Loucy (cell line): ENCODE data around the gene CNNM1.

Experiments used
- H2AFZ ChIP-seq: fragments of 200-600 bp; sonication (generic); 2 replicates; pipeline ENCODE4 v1.6.0; 2016; ENCODE audit warnings: antibody characterized with exemption, mild to moderate bottlenecking, low read length, moderate library complexity
- H3F3A ChIP-seq: fragments of 200-600 bp; 2 replicates; pipeline ENCODE4 v1.6.0; 2016; ENCODE audit warnings: antibody characterized with exemption, low read depth, mild to moderate bottlenecking
- H3K27me3 ChIP-seq: fragments of 200-600 bp; sonication (generic); 2 replicates; pipeline ENCODE4 v1.6.1; 2014; ENCODE audit warnings: low read length, mild to moderate bottlenecking; ENCODE audit not compliant: insufficient read depth, poor library complexity, severe bottlenecking
- H3K36me3 ChIP-seq: fragments of 200-600 bp; sonication (generic); 2 replicates; pipeline ENCODE4 v1.6.1; 2016; ENCODE audit warnings: low read length; ENCODE audit not compliant: insufficient read depth
- H3K4me1 ChIP-seq: fragments of 200-600 bp; sonication (generic); 2 replicates; pipeline ENCODE4 v1.5.1; 2014; ENCODE audit warnings: low read length, mild to moderate bottlenecking; ENCODE audit not compliant: insufficient read depth, poor library complexity, severe bottlenecking
- H3K4me2 ChIP-seq: fragments of 200-600 bp; sonication (generic); 2 replicates; pipeline ENCODE4 v1.6.0; 2014; ENCODE audit warnings: antibody characterized with exemption, low read length, low read depth, mild to moderate bottlenecking; ENCODE audit not compliant: poor library complexity, severe bottlenecking
- H3K4me3 ChIP-seq: fragments of 200-600 bp; sonication (generic); 2 replicates; pipeline ENCODE4 v1.5.1; 2014; ENCODE audit warnings: low read length, mild to moderate bottlenecking, mixed read lengths; ENCODE audit not compliant: poor library complexity, severe bottlenecking
- H3K79me2 ChIP-seq: fragments of 200-600 bp; sonication (generic); 2 replicates; pipeline ENCODE4 v1.6.1; 2014; ENCODE audit warnings: low read length; ENCODE audit not compliant: insufficient read depth
- H3K9ac ChIP-seq: fragments of 200-600 bp; sonication (generic); 2 replicates; pipeline ENCODE4 v1.6.0; 2014; ENCODE audit warnings: mild to moderate bottlenecking, low read depth, low read length, moderate library complexity; ENCODE audit not compliant: poor library complexity, severe bottlenecking
- H3K9me2 ChIP-seq: fragments of 200-600 bp; sonication (generic); replicated peaks from 2 replicates; pipeline ENCODE4 v1.6.1; 2016; ENCODE audit warnings: low read depth, low read length, mixed read lengths
- H3K9me3 ChIP-seq: fragments of 200-600 bp; sonication (generic); 2 replicates; pipeline ENCODE4 v1.6.1; 2014; ENCODE audit warnings: mild to moderate bottlenecking, antibody characterized with exemption, low read length, low read depth; ENCODE audit not compliant: insufficient read depth
- H4K20me1 ChIP-seq: fragments of 200-600 bp; sonication (generic); 2 replicates; pipeline ENCODE4 v1.6.0; 2014; ENCODE audit warnings: antibody characterized with exemption, low read length, mild to moderate bottlenecking; ENCODE audit not compliant: insufficient read depth, poor library complexity, severe bottlenecking
- EZH2phosphoT487 ChIP-seq: fragments of 200-600 bp; IDR thresholded peaks from 2 replicates; pipeline ENCODE4 v1.6.1; 2018; ENCODE audit warnings: antibody characterized with exemption, mild to moderate bottlenecking, moderate library complexity, borderline replicate concordance
- TF ChIP-seq, protein P1 (sequence below): fragments of 200-600 bp; sonication (generic); conservative IDR thresholded peaks from 2 replicates; pipeline ENCODE4 v1.5.1; 2014; ENCODE audit warnings: mild to moderate bottlenecking, antibody characterized with exemption, low read length

The CNNM1 gene

DNA sequence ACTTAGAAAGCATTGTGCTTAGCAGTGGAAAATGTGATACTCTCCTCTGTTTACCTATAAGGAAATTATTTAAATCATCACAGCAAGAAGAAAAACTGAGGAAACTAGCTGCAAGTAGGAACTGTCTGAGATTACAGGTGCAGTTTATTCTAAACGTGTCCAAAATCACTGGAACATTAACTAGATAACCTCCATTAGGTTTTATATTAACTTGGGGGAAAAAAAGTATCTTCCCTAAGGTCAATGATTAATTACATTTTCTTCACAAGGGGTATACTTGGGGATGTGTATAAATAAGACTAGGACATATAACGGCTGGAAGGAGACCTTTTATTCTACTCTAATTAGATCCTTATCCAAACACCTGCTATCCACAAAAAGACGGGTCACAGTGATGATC is 97.5 kb downstream of the CNNM1 start:
- H3K79me2 ChIP-seq = peaks cover 41% of the 10 kb centered on the region
- no peaks in the 10 kb centered on the region for H3K9me3 ChIP-seq
- peak overlapping the region; percentile 5 for H3K4me2 ChIP-seq
- H3K9ac ChIP-seq = no peak overlapping the region
- no peaks in the 10 kb centered on the region for H3K27me3 ChIP-seq
- no peak overlapping the region for H2AFZ ChIP-seq
- no peaks in the 10 kb centered on the region for H3K9me2 ChIP-seq
- TF ChIP-seq, protein P1, sequence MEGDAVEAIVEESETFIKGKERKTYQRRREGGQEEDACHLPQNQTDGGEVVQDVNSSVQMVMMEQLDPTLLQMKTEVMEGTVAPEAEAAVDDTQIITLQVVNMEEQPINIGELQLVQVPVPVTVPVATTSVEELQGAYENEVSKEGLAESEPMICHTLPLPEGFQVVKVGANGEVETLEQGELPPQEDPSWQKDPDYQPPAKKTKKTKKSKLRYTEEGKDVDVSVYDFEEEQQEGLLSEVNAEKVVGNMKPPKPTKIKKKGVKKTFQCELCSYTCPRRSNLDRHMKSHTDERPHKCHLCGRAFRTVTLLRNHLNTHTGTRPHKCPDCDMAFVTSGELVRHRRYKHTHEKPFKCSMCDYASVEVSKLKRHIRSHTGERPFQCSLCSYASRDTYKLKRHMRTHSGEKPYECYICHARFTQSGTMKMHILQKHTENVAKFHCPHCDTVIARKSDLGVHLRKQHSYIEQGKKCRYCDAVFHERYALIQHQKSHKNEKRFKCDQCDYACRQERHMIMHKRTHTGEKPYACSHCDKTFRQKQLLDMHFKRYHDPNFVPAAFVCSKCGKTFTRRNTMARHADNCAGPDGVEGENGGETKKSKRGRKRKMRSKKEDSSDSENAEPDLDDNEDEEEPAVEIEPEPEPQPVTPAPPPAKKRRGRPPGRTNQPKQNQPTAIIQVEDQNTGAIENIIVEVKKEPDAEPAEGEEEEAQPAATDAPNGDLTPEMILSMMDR = no peak
- no peak for TF ChIP-seq EZH2phosphoT487
- peaks cover 23% of the 10 kb centered on the region for H3K4me1 ChIP-seq
- H3F3A ChIP-seq = no peaks in the 10 kb centered on the region
- H3K4me3 ChIP-seq = no peak overlapping the region
- no peaks in the 10 kb centered on the region for H4K20me1 ChIP-seq
- H3K36me3 ChIP-seq = no peaks in the 10 kb centered on the region

DNA sequence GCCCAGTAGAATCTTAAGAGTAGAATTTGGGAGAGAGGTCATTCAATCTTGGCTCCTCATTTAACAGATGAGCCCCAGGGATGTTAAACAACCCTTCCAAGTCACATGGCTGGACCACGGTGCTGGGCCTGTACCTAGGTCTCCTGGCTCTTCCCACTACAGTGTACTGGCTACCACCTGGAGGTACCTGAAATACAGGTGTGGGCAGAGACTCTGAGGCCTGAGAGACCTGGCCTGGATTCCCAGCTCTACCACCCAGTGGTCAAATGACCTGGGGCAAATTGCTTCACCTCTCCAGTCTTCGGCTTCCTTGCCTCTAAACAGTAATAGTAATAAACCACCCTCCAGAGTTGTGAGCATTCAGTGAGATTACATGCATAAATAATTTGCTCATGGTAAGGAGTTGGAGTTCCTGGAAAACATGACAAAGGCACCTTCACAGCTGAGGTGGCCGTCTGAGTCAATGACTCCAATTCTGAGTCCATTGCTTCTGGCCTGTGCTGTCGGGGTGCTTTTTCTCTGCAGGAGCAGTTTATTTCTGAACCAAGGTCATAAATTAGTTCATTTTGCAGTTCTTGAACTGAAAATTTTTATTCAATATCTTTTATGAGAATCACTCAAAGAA is 98.5 kb downstream of the CNNM1 start:
- peaks cover 3% of the 10 kb centered on the region for H4K20me1 ChIP-seq
- no peaks in the 10 kb centered on the region for H3F3A ChIP-seq
- H3K36me3 ChIP-seq = no peaks in the 10 kb centered on the region
- H3K9me2 ChIP-seq = no peaks in the 10 kb centered on the region
- H3K27me3 ChIP-seq = no peaks in the 10 kb centered on the region
- H3K4me2 ChIP-seq = peak overlapping the region; percentile 23
- no peak overlapping the region for H3K4me3 ChIP-seq
- TF ChIP-seq EZH2phosphoT487 = no peak
- TF ChIP-seq, protein P1 = no peak
- peaks cover 26% of the 10 kb centered on the region for H3K4me1 ChIP-seq
- no peaks in the 10 kb centered on the region for H3K9me3 ChIP-seq
- H2AFZ ChIP-seq = no peak overlapping the region
- H3K9ac ChIP-seq = no peak overlapping the region
- peaks cover 48% of the 10 kb centered on the region for H3K79me2 ChIP-seq

DNA sequence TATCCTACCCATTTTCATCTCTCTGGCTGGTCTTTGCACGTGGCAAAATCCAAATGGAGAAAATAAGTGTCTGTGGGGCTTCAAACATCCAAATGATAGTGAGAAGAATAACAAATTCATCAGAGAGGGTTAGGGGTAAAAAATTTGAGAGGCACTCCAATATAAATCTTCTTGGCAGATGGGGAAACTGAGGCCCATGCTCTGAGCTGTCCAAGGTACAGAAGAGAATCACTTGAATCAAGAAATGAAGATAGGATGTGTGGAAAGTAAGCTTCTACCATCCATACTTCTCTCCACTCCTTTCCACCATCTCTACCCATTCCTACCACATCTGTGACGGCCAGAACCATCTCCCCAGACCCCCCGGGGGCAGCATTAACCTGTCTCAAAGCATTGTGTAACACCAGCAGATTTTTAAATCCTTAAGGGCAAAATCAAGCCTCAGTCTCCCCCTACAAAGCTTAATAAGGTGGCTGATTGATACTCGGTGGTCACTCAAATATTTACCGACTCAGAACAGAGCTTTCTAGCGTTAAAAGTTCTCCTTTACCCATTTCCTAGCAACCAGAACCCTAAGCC is 100.5 kb downstream of the CNNM1 start:
- H3F3A ChIP-seq = no peaks in the 10 kb centered on the region
- no peaks in the 10 kb centered on the region for H3K9me3 ChIP-seq
- peak overlapping the region; percentile 76 for H3K9ac ChIP-seq
- H4K20me1 ChIP-seq = peaks cover 3% of the 10 kb centered on the region
- no peaks in the 10 kb centered on the region for H3K9me2 ChIP-seq
- peak overlapping the region; percentile 88 for H3K4me3 ChIP-seq
- H3K36me3 ChIP-seq = no peaks in the 10 kb centered on the region
- H3K4me2 ChIP-seq = peak overlapping the region; percentile 88
- peaks cover 35% of the 10 kb centered on the region for H3K4me1 ChIP-seq
- no peak overlapping the region for H2AFZ ChIP-seq
- no peaks in the 10 kb centered on the region for H3K27me3 ChIP-seq
- peaks cover 50% of the 10 kb centered on the region for H3K79me2 ChIP-seq
- TF ChIP-seq, protein P1 = no peak
- no peak for TF ChIP-seq EZH2phosphoT487
